ENCODE results near the gene HSPB7.

The HSPB7 gene

GRCh38 chr1:16020325-16020724 is 2.5 kb upstream of the HSPB7 start:
- Histone ChIP-seq H3K9me3 (ENCODE audit: insufficient read depth, low read length) (no peaks in the 10 kb centered on the region), H3K4me3 (ENCODE audit: insufficient read length, low read depth) (no peak overlapping the region), H3K9ac (ENCODE audit: insufficient read length, low read depth) (no peak overlapping the region), H3K27me3 (ENCODE audit: insufficient read depth, insufficient read length) (no peaks in the 10 kb centered on the region), H3K36me3 (ENCODE audit: insufficient read depth, insufficient read length, low read length) (no peaks in the 10 kb centered on the region), H3K4me1 (ENCODE audit: insufficient read depth, insufficient read length) (peaks cover 17% of the 10 kb centered on the region)
- TF ChIP-seq YY1 (IDR thresholded peaks at IDR 0.05; ENCODE audit: insufficient read depth, insufficient read length) (no peak), SUZ12 (IDR thresholded peaks at IDR 0.05; ENCODE audit: extremely low read depth, insufficient read depth, insufficient read length) (no peak), ZNF274 (IDR thresholded peaks at IDR 0.05; ENCODE audit: low read depth, low read length) (no peak)
- no peak for DNase-seq (ENCODE audit: low read depth, low spot score)

- TF ChIP-seq YY1 (IDR thresholded peaks at IDR 0.05; ENCODE audit: insufficient read depth, insufficient read length) (no peak), ZNF274 (IDR thresholded peaks at IDR 0.05; ENCODE audit: low read depth, low read length) (no peak)
- no peaks in the 10 kb centered on the region for H3K9me3 ChIP-seq (ENCODE audit: insufficient read depth, low read length)
- no peaks in the 10 kb centered on the region for H3K27me3 ChIP-seq (ENCODE audit: insufficient read depth, insufficient read length)
- no peak for DNase-seq (ENCODE audit: low read depth, low spot score)
- no peaks in the 10 kb centered on the region for H3K36me3 ChIP-seq (ENCODE audit: insufficient read depth, insufficient read length, low read length)
- H3K4me1 ChIP-seq (ENCODE audit: insufficient read depth, insufficient read length), result peaks cover 20% of the 10 kb centered on the region
- H3K4me3 ChIP-seq (ENCODE audit: insufficient read length, low read depth), result no peak overlapping the region
- no peak overlapping the region for H3K9ac ChIP-seq (ENCODE audit: insufficient read length, low read depth)
Observed at GRCh38 chr1:16019644-16020277, 1.9 kb upstream of the HSPB7 start.

GRCh38 chr1:16018749-16019643 is 1.2 kb upstream of the HSPB7 start:
- peaks cover 25% of the 10 kb centered on the region for H3K4me1 ChIP-seq (ENCODE audit: insufficient read depth, insufficient read length)
- no peaks in the 10 kb centered on the region for H3K36me3 ChIP-seq (ENCODE audit: insufficient read depth, insufficient read length, low read length)
- no peak for DNase-seq (ENCODE audit: low read depth, low spot score)
- no peaks in the 10 kb centered on the region for H3K9me3 ChIP-seq (ENCODE audit: insufficient read depth, low read length)
- H3K27me3 ChIP-seq (ENCODE audit: insufficient read depth, insufficient read length), result no peaks in the 10 kb centered on the region
- no peak for TF ChIP-seq SUZ12 (IDR thresholded peaks at IDR 0.05; ENCODE audit: extremely low read depth, insufficient read depth, insufficient read length)
- TF ChIP-seq YY1 (IDR thresholded peaks at IDR 0.05; ENCODE audit: insufficient read depth, insufficient read length), result no peak
- no peak for TF ChIP-seq ZNF274 (IDR thresholded peaks at IDR 0.05; ENCODE audit: low read depth, low read length)
- H3K4me3 ChIP-seq (ENCODE audit: insufficient read length, low read depth), result no peak overlapping the region
- H3K9ac ChIP-seq (ENCODE audit: insufficient read length, low read depth), result peak overlapping the region; percentile 50

- peak overlapping the region; percentile 4 for H3K9ac ChIP-seq (ENCODE audit: insufficient read length, low read depth)
- no peaks in the 10 kb centered on the region for H3K27me3 ChIP-seq (ENCODE audit: insufficient read depth, insufficient read length)
- H3K4me1 ChIP-seq (ENCODE audit: insufficient read depth, insufficient read length), result peaks cover 25% of the 10 kb centered on the region
- no peaks in the 10 kb centered on the region for H3K9me3 ChIP-seq (ENCODE audit: insufficient read depth, low read length)
- H3K36me3 ChIP-seq (ENCODE audit: insufficient read depth, insufficient read length, low read length), result no peaks in the 10 kb centered on the region
- no peak overlapping the region for H3K4me3 ChIP-seq (ENCODE audit: insufficient read length, low read depth)
- no peak for DNase-seq (ENCODE audit: low read depth, low spot score)
- TF ChIP-seq SUZ12 (IDR thresholded peaks at IDR 0.05; ENCODE audit: extremely low read depth, insufficient read depth, insufficient read length) (no peak), ZNF274 (IDR thresholded peaks at IDR 0.05; ENCODE audit: low read depth, low read length) (no peak), YY1 (IDR thresholded peaks at IDR 0.05; ENCODE audit: insufficient read depth, insufficient read length) (no peak)
Observed at GRCh38 chr1:16018308-16018707, 465 bp upstream of the HSPB7 start.

- no peak overlapping the region for H3K9ac ChIP-seq (ENCODE audit: insufficient read length, low read depth)
- no peaks in the 10 kb centered on the region for H3K9me3 ChIP-seq (ENCODE audit: insufficient read depth, low read length)
- peaks cover 31% of the 10 kb centered on the region for H3K4me1 ChIP-seq (ENCODE audit: insufficient read depth, insufficient read length)
- H3K36me3 ChIP-seq (ENCODE audit: insufficient read depth, insufficient read length, low read length), result no peaks in the 10 kb centered on the region
- no peak overlapping the region for H3K4me3 ChIP-seq (ENCODE audit: insufficient read length, low read depth)
- no peak for DNase-seq (ENCODE audit: low read depth, low spot score)
- TF ChIP-seq SUZ12 (IDR thresholded peaks at IDR 0.05; ENCODE audit: extremely low read depth, insufficient read depth, insufficient read length), result no peak
- no peak for TF ChIP-seq YY1 (IDR thresholded peaks at IDR 0.05; ENCODE audit: insufficient read depth, insufficient read length)
- TF ChIP-seq ZNF274 (IDR thresholded peaks at IDR 0.05; ENCODE audit: low read depth, low read length), result no peak
- no peaks in the 10 kb centered on the region for H3K27me3 ChIP-seq (ENCODE audit: insufficient read depth, insufficient read length)
Observed at GRCh38 chr1:16017076-16017460, 775 bp downstream of the HSPB7 start.

GRCh38 chr1:16015960-16016901 is 1.6 kb downstream of the HSPB7 start:
- Histone ChIP-seq H3K27me3 (ENCODE audit: insufficient read depth, insufficient read length) (no peaks in the 10 kb centered on the region), H3K4me1 (ENCODE audit: insufficient read depth, insufficient read length) (peaks cover 32% of the 10 kb centered on the region), H3K4me3 (ENCODE audit: insufficient read length, low read depth) (no peak overlapping the region), H3K9ac (ENCODE audit: insufficient read length, low read depth) (no peak overlapping the region), H3K9me3 (ENCODE audit: insufficient read depth, low read length) (no peaks in the 10 kb centered on the region), H3K36me3 (ENCODE audit: insufficient read depth, insufficient read length, low read length) (no peaks in the 10 kb centered on the region)
- TF ChIP-seq ZNF274 (IDR thresholded peaks at IDR 0.05; ENCODE audit: low read depth, low read length) (no peak), SUZ12 (IDR thresholded peaks at IDR 0.05; ENCODE audit: extremely low read depth, insufficient read depth, insufficient read length) (no peak), YY1 (IDR thresholded peaks at IDR 0.05; ENCODE audit: insufficient read depth, insufficient read length) (no peak)
- DNase-seq (ENCODE audit: low read depth, low spot score), result no peak
